K562 treated with DMSO at 1 percent for 4 hours (cell line): ENCODE results near the gene GBP7. TPM values are rescaled to one million over a fixed set of nuclear protein-coding genes. Genes with fewer than 3 reads are reported as not detected.

ENCODE experiments used
- total RNA-seq: library from RNA; unstranded; fragments of 300-600 nt; gene quantifications from 2 replicates; pipeline ENCODE4 v1.2.3, GENCODE V29; 2022; ENCODE audit not compliant: insufficient read depth

The GBP7 gene
- total RNA-seq = not detected in 2 replicates

GRCh38 chr1:89175601-89176256 lies at the start of gene GBP7:
Gene GBP7 (minus strand): TSS chr1:89176003. CDS start chr1:89171935, 4,068 bp downstream.

GRCh38 chr1:89198491-89199072 lies 22.8 kb upstream of the GBP7 start, which contains the start of gene GBP4:
Gene GBP4 (minus strand): TSS chr1:89198942. CDS start chr1:89198834, 108 bp downstream.

GRCh38 chr1:89125913-89126580 lies 49.8 kb downstream of the GBP7 start, which contains the start of gene GBP2:
Gene GBP2 (minus strand): TSS chr1:89126114. CDS start chr1:89121966, 4,148 bp downstream.

Other genes with a start within 250 kb of the GBP7 start
- 14.1 and 16.9 TPM in 2 replicates for gene KYAT3, start 183.4 kb downstream of the GBP7 start, total RNA-seq
- gene RBMXL1, start 183.4 kb downstream of the GBP7 start, total RNA-seq = 3.6 and 4.0 TPM in 2 replicates
- not detected in 2 replicates for gene GBP3, start 153.1 kb downstream of the GBP7 start, total RNA-seq
- not detected in 2 replicates for gene GBP1, start 110.8 kb downstream of the GBP7 start, total RNA-seq
- 15.2 and 15.6 TPM in 2 replicates for gene GBP2, start 49.9 kb downstream of the GBP7 start, total RNA-seq
- 0.08 TPM in 1 of 2 replicates, not detected in the other for gene GBP4, start 22.9 kb upstream of the GBP7 start, total RNA-seq
- gene GBP5, start 96.9 kb upstream of the GBP7 start, total RNA-seq = 0.59 and 2.4 TPM in 2 replicates
- gene GBP6, start 188.1 kb upstream of the GBP7 start, total RNA-seq = not detected in 2 replicates